ENCODE results near the gene EYS. TPM values are rescaled to one million over a fixed set of nuclear protein-coding genes. Genes with fewer than 3 reads are reported as not detected.

The EYS gene
- total RNA-seq, 1 experiment from 2014 or later = not detected

- Histone ChIP-seq H3K4me1 (ENCODE audit: insufficient read depth, low read length) (no peaks in the 10 kb centered on the region), H3K27me3 (ENCODE audit: insufficient read depth, low read length) (no peaks in the 10 kb centered on the region), H3K14ac (ENCODE audit: insufficient read depth, low read length) (no peak overlapping the region), H4K20me1 (ENCODE audit: control insufficient read depth, insufficient read depth, insufficient read length) (no peaks in the 10 kb centered on the region), H3K79me2 (ENCODE audit: insufficient read depth, low read length) (no peaks in the 10 kb centered on the region), H3K56ac (ENCODE audit: insufficient read length, low read depth, low read length) (no peak overlapping the region), H2BK20ac (ENCODE audit: low read depth, low read length, poor library complexity, severe bottlenecking) (no peak overlapping the region), H3K9me3 (ENCODE audit: control insufficient read depth, low read depth, low read length) (no peaks in the 10 kb centered on the region), H2BK12ac (ENCODE audit: insufficient read length, low read depth, low read length) (no peak overlapping the region), H3K23ac (ENCODE audit: insufficient read length, low read depth, low read length) (no peak overlapping the region), H3K9ac (ENCODE audit: extremely low read depth, insufficient read length, low read length) (no peak overlapping the region), H4K91ac (ENCODE audit: insufficient read length, low read depth, low read length) (no peak overlapping the region), H2BK120ac (ENCODE audit: low read depth, low read length, poor library complexity, severe bottlenecking) (no peak overlapping the region), H2BK5ac (ENCODE audit: insufficient read length, low read length) (no peak overlapping the region), H4K5ac (ENCODE audit: insufficient read length, low read depth, low read length) (no peak overlapping the region), H2AK5ac (ENCODE audit: insufficient read length, low read length) (no peak overlapping the region), H2BK15ac (ENCODE audit: low read depth, low read length) (no peak overlapping the region), H3K23me2 (ENCODE audit: insufficient read length, low read depth, low read length, poor library complexity, severe bottlenecking) (no peaks in the 10 kb centered on the region), H3K27ac (ENCODE audit: insufficient read length, low read depth, low read length) (no peak overlapping the region), H3K79me1 (ENCODE audit: insufficient read depth, low read depth, low read length, poor library complexity, severe bottlenecking) (no peaks in the 10 kb centered on the region), H4K8ac (replicated peaks; ENCODE audit: insufficient read length, low read depth, low read length) (no peak overlapping the region), H3K4me2 (ENCODE audit: insufficient read depth, insufficient read length, low read length) (no peak overlapping the region), H3T11ph (ENCODE audit: low read length) (no peak overlapping the region), H3K4ac (ENCODE audit: low read depth, low read length) (no peak overlapping the region), H2AFZ (ENCODE audit: low read length) (no peak overlapping the region), H3K18ac (ENCODE audit: insufficient read length, low read depth, low read length) (no peak overlapping the region)
- 0 out of 7 replicates have a peak overlapping the region, but pooled peaks of 1 of the 3 experiments have one; percentile 5 for H3K27ac Mint-ChIP-seq
- no peaks in the 10 kb centered on the region for H3K36me3 Mint-ChIP-seq (ENCODE audit: insufficient read depth in 1 of 3, low read depth in 3 of 3)
- no peak for TF ChIP-seq CTCF (conservative IDR thresholded peaks at IDR 0.05)
- no peaks in the 10 kb centered on the region; a peak in 1 of 4 replicates for H3K4me1 Mint-ChIP-seq
- 0 out of 5 replicates have a peak, but pooled peaks cover 0 to 2% of the 10 kb centered on the region in 2 experiments for H3K9me3 Mint-ChIP-seq
- no peak overlapping the region for H3K4me3 Mint-ChIP-seq
- no peak for DNase-seq
- H3K27me3 Mint-ChIP-seq (ENCODE audit: low read depth) = no peaks in the 10 kb centered on the region
- no CpG with 5 or more reads among the region's 1 CpG for WGBS (ENCODE audit: extremely low coverage, insufficient read length, low lambda C conversion rate)
Observed at GRCh38 chr6:65399355-65400084, 307.5 kb downstream of the EYS start.
